Right lobe of liver (tissue), 6 donors: ENCODE measurements around the gene HIC1. TPM values are rescaled to one million over a fixed set of nuclear protein-coding genes. Genes with fewer than 3 reads are reported as not detected.

Experiments
- ATAC-seq, 4 donors: fragments of 200-7000 bp; cut with Tn5 transposase; one replicate each; pipeline ENCODE4 v1.9.1; 2020; ENCODE audit warnings: mild to moderate bottlenecking in 4 of 4, moderate library complexity in 4 of 4
- DNase-seq, 3 donors: peaks; one replicate each; pipeline ENCODE4 v3.0.0-alpha.2; 2020
- H3K27ac ChIP-seq, 3 donors: fragments of 200-600 bp; one replicate each; pipeline ENCODE4 v1.8.0; 2022
- H3K27me3 ChIP-seq, 2 donors: fragments of 200-600 bp; one replicate each; pipeline ENCODE4 v1.8.0; 2022
- H3K36me3 ChIP-seq, 4 donors: fragments of 200-600 bp; sonication (generic) in 1 of 4; one replicate each; pipeline versions ENCODE4 v1.5.1 to v1.8.0; 2017 to 2022; ENCODE audit warnings: control low read depth in 1 of 4
- H3K4me1 ChIP-seq, 4 donors: fragments of 200-600 bp; sonication (generic) in 1 of 4; one replicate each; pipeline versions ENCODE4 v1.5.1 to v1.8.0; 2017 to 2022; ENCODE audit warnings: control low read depth in 1 of 4
- H3K4me3 ChIP-seq, 3 donors: fragments of 200-600 bp; one replicate each; pipeline ENCODE4 v1.8.0; 2022
- H3K9me3 ChIP-seq, 4 donors: fragments of 200-600 bp; sonication (generic) in 1 of 4; one replicate each; pipeline versions ENCODE4 v1.5.1 to v1.8.0; 2017 to 2022; ENCODE audit warnings: control low read depth in 1 of 4
- POLR2A ChIP-seq: fragments of 450-650 bp; IDR thresholded peaks from one replicate; pipeline ENCODE4 v1.6.1; 2017; ENCODE audit warnings: antibody characterized with exemption, mild to moderate bottlenecking
- WGBS: methylation state at CpG from one replicate; pipeline ENCODE4 v1.1.6; 2018; ENCODE audit warnings: low coverage, low lambda C conversion rate; ENCODE audit not compliant: insufficient coverage; ENCODE audit errors: missing lambda C conversion rate; 5-methylcytosine and 5-hydroxymethylcytosine counted together
- intact Hi-C, 2 donors: fragments of 100-400 bp; cut with DNase I; formaldehyde crosslinking; loops; one replicate each; pipeline versions ENCODE4 v1.11.2 to v1.14.1; 2022
- total RNA-seq, 6 experiments: library from RNA; depleted of rRNA in 2 of 6; stranded (reverse); fragments of >200 nt in 2 of 6; fragmentation: NEBNext Ultra II Directional in 3 of 6; extraction: Animal tissue kit (Norgen Biotek cat#: 25700) in 3 of 6; gene quantifications; one replicate each; pipeline versions ENCODE4 v1.1.0 to v1.2.4, GENCODE V29; 2016 to 2023
- TF ChIP-seq, protein P1 (sequence below), 4 donors: fragments of 200-600 bp in 3 of 4; fragments of 450-650 bp in 1 of 4; IDR thresholded peaks; one replicate each; pipeline versions ENCODE4 v1.5.1 to v1.8.0; 2016 to 2022; ENCODE audit warnings: antibody characterized with exemption in 4 of 4, mild to moderate bottlenecking in 2 of 4
- donor health status: DM: no; HTN: yes; CAD: no.
- donor health status: DM: no; HTN: no; CAD: no.
- donor health status: DM: no; HTN: no; CAD: no.
- donor health status: DM: no; HTN: yes; CAD: no.
- donor health status: DM: no; HTN: yes; CAD: no.

HIC1 gene
- total RNA-seq, 6 experiments from 2014 or later: 4.7 to 14.8 (median 6.1) TPM

DNA sequence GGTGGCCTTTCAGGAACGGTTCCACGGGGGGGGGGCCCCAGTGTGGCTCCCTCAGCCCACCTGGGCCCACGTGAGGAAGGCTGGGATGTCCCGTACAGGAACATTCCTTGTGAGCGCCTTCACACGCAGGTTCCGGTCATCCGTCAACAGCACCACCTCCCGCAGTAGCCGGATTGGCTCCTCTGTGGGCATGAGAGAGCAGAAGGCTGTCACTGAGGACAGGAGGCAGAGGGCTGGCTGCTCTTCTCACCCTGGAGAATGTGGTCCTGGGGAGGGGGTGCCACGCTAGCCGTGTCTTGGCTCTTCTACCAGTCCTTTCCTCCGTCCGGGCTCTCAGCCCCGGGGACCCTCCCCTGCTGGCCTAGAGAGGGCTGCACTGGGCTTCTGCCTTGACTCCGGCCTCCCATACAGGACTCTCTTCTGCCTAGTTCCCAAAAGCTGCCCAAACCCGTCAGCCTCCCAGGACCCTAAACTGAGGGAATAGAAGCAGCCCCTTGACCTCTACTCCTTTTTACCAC is 6.6 kb downstream of the HIC1 start:
- DNase-seq (no peak), ATAC-seq (no peak)
- Histone ChIP-seq H3K27ac (peak overlapping the region; percentile 31 to 84 (median 39)), H3K27me3 (peaks cover 0 to 15% of the 10 kb centered on the region in 2 donors), H3K4me3 (no peak overlapping the region), H3K9me3 (no peaks in the 10 kb centered on the region), H3K4me1 (peaks cover 0 to 40% (median 8%) of the 10 kb centered on the region in 4 donors), H3K36me3 (no peaks in the 10 kb centered on the region)
- TF ChIP-seq, protein P1, sequence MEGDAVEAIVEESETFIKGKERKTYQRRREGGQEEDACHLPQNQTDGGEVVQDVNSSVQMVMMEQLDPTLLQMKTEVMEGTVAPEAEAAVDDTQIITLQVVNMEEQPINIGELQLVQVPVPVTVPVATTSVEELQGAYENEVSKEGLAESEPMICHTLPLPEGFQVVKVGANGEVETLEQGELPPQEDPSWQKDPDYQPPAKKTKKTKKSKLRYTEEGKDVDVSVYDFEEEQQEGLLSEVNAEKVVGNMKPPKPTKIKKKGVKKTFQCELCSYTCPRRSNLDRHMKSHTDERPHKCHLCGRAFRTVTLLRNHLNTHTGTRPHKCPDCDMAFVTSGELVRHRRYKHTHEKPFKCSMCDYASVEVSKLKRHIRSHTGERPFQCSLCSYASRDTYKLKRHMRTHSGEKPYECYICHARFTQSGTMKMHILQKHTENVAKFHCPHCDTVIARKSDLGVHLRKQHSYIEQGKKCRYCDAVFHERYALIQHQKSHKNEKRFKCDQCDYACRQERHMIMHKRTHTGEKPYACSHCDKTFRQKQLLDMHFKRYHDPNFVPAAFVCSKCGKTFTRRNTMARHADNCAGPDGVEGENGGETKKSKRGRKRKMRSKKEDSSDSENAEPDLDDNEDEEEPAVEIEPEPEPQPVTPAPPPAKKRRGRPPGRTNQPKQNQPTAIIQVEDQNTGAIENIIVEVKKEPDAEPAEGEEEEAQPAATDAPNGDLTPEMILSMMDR (IDR thresholded peaks at IDR 0.05): no peak
- no peak for TF ChIP-seq POLR2A
- intact Hi-C loops: no loop called here
- WGBS: 86% methylated on average over 6 of the region's 17 CpGs

DNA sequence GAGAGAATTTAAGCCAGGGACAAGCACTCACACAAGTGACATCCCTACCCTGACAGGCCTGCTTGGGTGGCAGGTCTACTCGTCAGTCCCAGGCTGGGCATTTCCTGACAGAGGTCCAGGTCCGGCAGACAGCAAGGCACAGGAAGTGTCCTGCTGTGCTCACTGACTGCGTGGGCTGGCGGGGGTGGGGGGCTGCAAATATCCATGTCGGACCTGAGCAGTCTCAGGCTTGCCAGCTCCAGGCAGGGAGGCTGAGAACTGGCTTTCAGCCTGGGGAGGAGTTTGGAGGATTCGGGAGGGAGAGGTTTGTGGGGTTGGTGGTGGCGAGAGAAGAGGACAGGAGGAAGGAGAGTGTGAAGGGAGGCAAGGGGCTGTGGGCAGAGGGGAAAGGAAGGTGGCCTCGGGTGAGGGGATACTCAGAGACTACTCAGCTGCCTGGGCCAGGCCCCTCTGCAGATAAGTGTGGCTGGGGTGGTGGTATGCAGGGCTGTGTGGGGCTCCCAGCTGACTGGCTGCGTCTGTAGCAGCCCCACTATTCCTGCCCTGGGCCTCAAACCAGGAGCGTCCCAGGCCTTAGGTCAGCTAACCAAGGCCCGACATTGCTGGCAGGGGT is 7.8 kb downstream of the HIC1 start:
- TF ChIP-seq POLR2A: no peak
- TF ChIP-seq, protein P1 (IDR thresholded peaks at IDR 0.05): no peak
- peaks cover 0 to 7% of the 10 kb centered on the region in 2 donors for H3K27me3 ChIP-seq
- intact Hi-C loops: no loop called here
- H3K9me3 ChIP-seq: no peaks in the 10 kb centered on the region
- peak overlapping the region in 2 of 3 donors; percentile 29 to 65 for H3K27ac ChIP-seq
- WGBS: 52% methylated on average over 6 of the region's 11 CpGs
- H3K4me3 ChIP-seq: no peak overlapping the region
- no peak for DNase-seq
- ATAC-seq: no peak
- H3K4me1 ChIP-seq: peaks cover 0 to 40% (median 8%) of the 10 kb centered on the region in 4 donors
- H3K36me3 ChIP-seq: no peaks in the 10 kb centered on the region

DNA sequence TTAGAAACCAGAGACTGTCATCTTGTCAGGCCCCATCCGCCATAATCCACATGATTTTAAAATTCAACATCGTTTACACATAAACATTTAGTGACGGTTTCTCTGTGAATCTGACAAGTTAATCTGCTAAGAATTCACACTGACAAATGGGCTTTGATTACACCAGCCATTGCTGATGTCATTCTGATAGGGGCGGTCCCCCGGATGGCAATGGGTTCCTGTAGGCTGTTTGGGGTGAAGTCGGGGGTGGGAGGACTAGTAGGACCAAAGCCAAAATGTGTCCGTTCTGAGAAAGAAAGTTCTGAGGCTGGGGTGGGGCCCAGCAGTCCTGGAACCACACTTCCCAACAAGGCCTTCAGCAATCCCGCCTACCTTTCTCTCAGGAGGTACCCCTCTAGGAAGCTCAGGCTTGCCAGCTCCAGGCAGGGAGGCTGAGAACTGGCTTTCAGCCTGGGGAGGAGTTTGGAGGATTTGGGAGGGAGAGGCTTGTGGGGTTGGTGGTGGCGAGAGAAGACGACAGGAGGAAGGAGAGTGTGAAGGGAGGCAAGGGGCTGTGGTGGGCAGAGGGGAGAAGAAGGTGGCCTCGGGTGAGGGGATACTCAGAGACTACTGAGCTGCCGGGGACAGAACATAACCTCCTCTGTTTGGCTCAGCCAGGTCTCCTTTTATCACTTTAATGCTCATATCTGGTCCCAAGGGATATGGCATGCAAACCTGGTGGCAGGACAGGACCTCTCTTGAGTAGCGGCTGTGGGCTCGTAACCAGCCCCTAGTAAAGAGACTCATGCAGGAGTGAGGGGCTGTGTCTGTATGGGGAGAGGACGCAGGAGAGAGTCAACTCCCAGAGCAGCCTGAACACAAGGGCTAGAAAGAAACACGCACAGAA is 8.6 kb downstream of the HIC1 start:
- no peaks in the 10 kb centered on the region for H3K36me3 ChIP-seq
- TF ChIP-seq POLR2A: no peak
- TF ChIP-seq, protein P1 (IDR thresholded peaks at IDR 0.05): no peak
- intact Hi-C loops: no loop called here
- peaks cover 0 to 32% (median 5%) of the 10 kb centered on the region in 4 donors for H3K4me1 ChIP-seq
- no peak for DNase-seq
- peak overlapping the region; percentile 36 to 65 (median 40) for H3K27ac ChIP-seq
- no peak for ATAC-seq
- no peak overlapping the region for H3K4me3 ChIP-seq
- 62% methylated on average over 13 of the region's 16 CpGs for WGBS
- no peaks in the 10 kb centered on the region for H3K27me3 ChIP-seq
- no peaks in the 10 kb centered on the region for H3K9me3 ChIP-seq

DNA sequence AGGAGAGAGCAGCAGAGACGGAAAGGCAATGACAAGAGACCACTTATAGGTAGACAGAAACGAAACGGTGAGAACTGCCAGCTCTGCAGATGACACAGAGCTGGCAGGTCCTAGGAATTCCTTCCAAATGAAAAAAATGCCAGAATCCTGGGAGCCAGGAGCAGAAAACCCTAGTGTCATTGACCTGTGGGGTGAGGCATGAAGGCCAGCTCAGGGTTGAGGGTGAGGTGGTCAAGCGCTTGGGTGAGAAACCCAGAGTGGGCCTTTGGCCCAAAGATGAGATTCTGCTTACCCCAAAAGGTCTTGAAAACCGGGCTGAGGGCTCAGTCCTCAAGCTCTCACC is 9.2 kb downstream of the HIC1 start:
- Histone ChIP-seq H3K9me3 (no peaks in the 10 kb centered on the region), H3K36me3 (no peaks in the 10 kb centered on the region), H3K27ac (peak overlapping the region; percentile 36 to 65 (median 40)), H3K4me1 (peaks cover 0 to 27% (median 3%) of the 10 kb centered on the region in 4 donors), H3K4me3 (no peak overlapping the region), H3K27me3 (no peaks in the 10 kb centered on the region)
- DNase-seq (no peak), ATAC-seq (peak in 2 of 4 donors; percentile 40 to 52)
- intact Hi-C loops: no loop called here
- WGBS: 25% methylated on average over 4 of the region's 5 CpGs
- TF ChIP-seq POLR2A: no peak
- TF ChIP-seq, protein P1 (IDR thresholded peaks at IDR 0.05): no peak
